ENCODE measurements around the gene ZNF32.

The ZNF32 gene

DNA sequence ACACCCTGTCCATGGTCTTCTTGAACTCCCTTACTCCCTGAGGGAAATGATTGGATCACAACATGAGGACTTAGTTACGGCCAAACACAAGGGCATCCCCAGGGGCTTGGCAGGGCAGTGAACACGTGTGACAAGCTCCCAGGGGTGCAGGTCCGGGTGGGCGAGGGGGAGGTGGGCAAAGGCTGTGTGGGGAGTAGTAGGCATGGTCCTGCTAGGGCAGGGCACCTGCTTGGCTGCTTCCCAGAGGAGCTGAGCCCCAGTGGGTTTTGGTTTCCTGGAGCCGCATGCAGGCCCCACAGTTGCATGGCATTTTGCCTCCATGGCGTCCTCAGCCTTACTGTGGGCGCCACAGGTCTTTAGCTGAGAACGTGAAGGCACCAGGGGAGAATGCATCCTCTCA lies 46.6 kb upstream of the ZNF32 start:
- Histone ChIP-seq H4K91ac (ENCODE audit: low read depth, low read length, poor library complexity) (no peak overlapping the region), H3K79me1 (ENCODE audit: low read depth, low read length) (no peaks in the 10 kb centered on the region), H3K4me3 (ENCODE audit: low read length in 2 of 2) (no peak overlapping the region), H2BK120ac (ENCODE audit: low read depth, low read length) (no peak overlapping the region), H3K14ac (ENCODE audit: low read length) (no peak overlapping the region), H2BK12ac (ENCODE audit: low read length) (no peak overlapping the region), H2AK5ac (ENCODE audit: low read depth, low read length) (no peak overlapping the region), H3K9me3 (replicated peaks in 1 of 2; ENCODE audit: control insufficient read depth in 2 of 2, insufficient read depth in 1 of 2, low read depth in 1 of 2, low read length in 2 of 2) (peaks cover 0 to 3% of the 10 kb centered on the region in 2 donors), H3K4ac (ENCODE audit: low read length) (no peak overlapping the region), H3K4me2 (ENCODE audit: insufficient read depth, low read length, poor library complexity, severe bottlenecking) (no peak overlapping the region), H3K9ac (ENCODE audit: low read depth, low read length, poor library complexity) (no peak overlapping the region), H3K4me1 (ENCODE audit: control insufficient read depth in 2 of 2, insufficient read depth in 1 of 2, low read depth in 1 of 2, low read length in 2 of 2) (peaks cover 0 to 8% of the 10 kb centered on the region in 2 donors), H3K23ac (ENCODE audit: low read depth, low read length, poor library complexity) (no peak overlapping the region), H2AFZ (ENCODE audit: low read length) (no peak overlapping the region), H3K36me3 (replicated peaks in 1 of 2; ENCODE audit: control insufficient read depth in 2 of 2, insufficient read depth in 2 of 2, low read length in 2 of 2) (peaks cover 0 to 3% of the 10 kb centered on the region in 2 donors), H4K8ac (ENCODE audit: low read depth, low read length) (no peak overlapping the region), H3K27ac (replicated peaks; ENCODE audit: low read length) (no peak overlapping the region), H2BK15ac (ENCODE audit: low read length) (no peak overlapping the region), H2BK5ac (ENCODE audit: low read length) (no peak overlapping the region), H3K27me3 (ENCODE audit: control insufficient read depth in 3 of 3, insufficient read depth in 3 of 3, low read depth in 1 of 3, low read length in 3 of 3) (peaks cover 0 to 39% (median 4%) of the 10 kb centered on the region in 3 experiments), H3K18ac (ENCODE audit: low read length) (peak overlapping the region; percentile 42)
- DNase-seq (ENCODE audit: low spot score), result no peak
- WGBS, 2 donors (ENCODE audit: extremely low coverage in 2 of 2, insufficient read length in 2 of 2, insufficient replicate concordance in 1 of 2), result no CpG with 5 or more reads among the region's 8 CpGs

- Histone ChIP-seq H3K4ac (ENCODE audit: low read length) (no peak overlapping the region), H3K4me3 (ENCODE audit: low read length in 2 of 2) (no peak overlapping the region)
These were observed 45.8 kb upstream of the ZNF32 start for GRCh38 chr10:43694526-43694925.

GRCh38 chr10:43693602-43694001 lies 44.9 kb upstream of the ZNF32 start:
- Histone ChIP-seq H3K18ac (ENCODE audit: low read length) (no peak overlapping the region), H3K9ac (ENCODE audit: low read depth, low read length, poor library complexity) (peak overlapping the region; percentile 26), H2BK5ac (ENCODE audit: low read length) (no peak overlapping the region), H3K27me3 (ENCODE audit: control insufficient read depth in 3 of 3, insufficient read depth in 3 of 3, low read depth in 1 of 3, low read length in 3 of 3) (peaks cover 0 to 41% (median 10%) of the 10 kb centered on the region in 3 experiments), H3K4me3 (ENCODE audit: low read length in 2 of 2) (no peak overlapping the region), H2AK5ac (ENCODE audit: low read depth, low read length) (no peak overlapping the region), H4K91ac (ENCODE audit: low read depth, low read length, poor library complexity) (no peak overlapping the region), H2BK15ac (ENCODE audit: low read length) (no peak overlapping the region), H3K36me3 (replicated peaks in 1 of 2; ENCODE audit: control insufficient read depth in 2 of 2, insufficient read depth in 2 of 2, low read length in 2 of 2) (peaks cover 0 to 3% of the 10 kb centered on the region in 2 donors), H3K23ac (ENCODE audit: low read depth, low read length, poor library complexity) (no peak overlapping the region), H3K4me2 (ENCODE audit: insufficient read depth, low read length, poor library complexity, severe bottlenecking) (no peak overlapping the region), H3K9me3 (replicated peaks in 1 of 2; ENCODE audit: control insufficient read depth in 2 of 2, insufficient read depth in 1 of 2, low read depth in 1 of 2, low read length in 2 of 2) (peaks cover 0 to 3% of the 10 kb centered on the region in 2 donors), H3K14ac (ENCODE audit: low read length) (no peak overlapping the region), H3K79me1 (ENCODE audit: low read depth, low read length) (no peaks in the 10 kb centered on the region), H2BK12ac (ENCODE audit: low read length) (no peak overlapping the region), H3K4me1 (ENCODE audit: control insufficient read depth in 2 of 2, insufficient read depth in 1 of 2, low read depth in 1 of 2, low read length in 2 of 2) (peaks cover 2 to 7% of the 10 kb centered on the region in 2 donors), H3K27ac (replicated peaks; ENCODE audit: low read length) (no peak overlapping the region), H3K4ac (ENCODE audit: low read length) (no peak overlapping the region), H2BK120ac (ENCODE audit: low read depth, low read length) (no peak overlapping the region), H2AFZ (ENCODE audit: low read length) (no peak overlapping the region), H4K8ac (ENCODE audit: low read depth, low read length) (no peak overlapping the region)
- WGBS, 2 donors (ENCODE audit: extremely low coverage in 2 of 2, insufficient read length in 2 of 2, insufficient replicate concordance in 1 of 2), result no CpG with 5 or more reads among the region's 3 CpGs
- DNase-seq (ENCODE audit: low spot score), result no peak

More at GRCh38 chr10:43694526-43694925, 45.8 kb upstream of the ZNF32 start:
- H2BK120ac ChIP-seq (ENCODE audit: low read depth, low read length), result no peak overlapping the region
- no peaks in the 10 kb centered on the region for H3K79me1 ChIP-seq (ENCODE audit: low read depth, low read length)
- peaks cover 0 to 3% of the 10 kb centered on the region in 2 donors for H3K36me3 ChIP-seq (replicated peaks in 1 of 2; ENCODE audit: control insufficient read depth in 2 of 2, insufficient read depth in 2 of 2, low read length in 2 of 2)
- no peak overlapping the region for H2BK5ac ChIP-seq (ENCODE audit: low read length)
- H3K4me1 ChIP-seq (ENCODE audit: control insufficient read depth in 2 of 2, insufficient read depth in 1 of 2, low read depth in 1 of 2, low read length in 2 of 2), result peaks cover 2 to 5% of the 10 kb centered on the region in 2 donors
- H4K91ac ChIP-seq (ENCODE audit: low read depth, low read length, poor library complexity), result peak overlapping the region; percentile 60
- H4K8ac ChIP-seq (ENCODE audit: low read depth, low read length), result no peak overlapping the region
- peaks cover 0 to 3% of the 10 kb centered on the region in 2 donors for H3K9me3 ChIP-seq (replicated peaks in 1 of 2; ENCODE audit: control insufficient read depth in 2 of 2, insufficient read depth in 1 of 2, low read depth in 1 of 2, low read length in 2 of 2)
- no peak overlapping the region for H2BK15ac ChIP-seq (ENCODE audit: low read length)
- no peak overlapping the region for H3K27ac ChIP-seq (replicated peaks; ENCODE audit: low read length)
- no peak overlapping the region for H3K4me2 ChIP-seq (ENCODE audit: insufficient read depth, low read length, poor library complexity, severe bottlenecking)
- no peak overlapping the region for H3K9ac ChIP-seq (ENCODE audit: low read depth, low read length, poor library complexity)
- no peak overlapping the region for H3K23ac ChIP-seq (ENCODE audit: low read depth, low read length, poor library complexity)
- H2AFZ ChIP-seq (ENCODE audit: low read length), result no peak overlapping the region
- no peak overlapping the region for H3K14ac ChIP-seq (ENCODE audit: low read length)
- no peak for DNase-seq (ENCODE audit: low spot score)
- peaks cover 0 to 41% (median 4%) of the 10 kb centered on the region in 3 experiments for H3K27me3 ChIP-seq (ENCODE audit: control insufficient read depth in 3 of 3, insufficient read depth in 3 of 3, low read depth in 1 of 3, low read length in 3 of 3)
- H2AK5ac ChIP-seq (ENCODE audit: low read depth, low read length), result no peak overlapping the region
- no peak overlapping the region for H3K18ac ChIP-seq (ENCODE audit: low read length)
- WGBS, 2 donors (ENCODE audit: extremely low coverage in 2 of 2, insufficient read length in 2 of 2, insufficient replicate concordance in 1 of 2), result no CpG with 5 or more reads among the region's 7 CpGs
- no peak overlapping the region for H2BK12ac ChIP-seq (ENCODE audit: low read length)

DNA sequence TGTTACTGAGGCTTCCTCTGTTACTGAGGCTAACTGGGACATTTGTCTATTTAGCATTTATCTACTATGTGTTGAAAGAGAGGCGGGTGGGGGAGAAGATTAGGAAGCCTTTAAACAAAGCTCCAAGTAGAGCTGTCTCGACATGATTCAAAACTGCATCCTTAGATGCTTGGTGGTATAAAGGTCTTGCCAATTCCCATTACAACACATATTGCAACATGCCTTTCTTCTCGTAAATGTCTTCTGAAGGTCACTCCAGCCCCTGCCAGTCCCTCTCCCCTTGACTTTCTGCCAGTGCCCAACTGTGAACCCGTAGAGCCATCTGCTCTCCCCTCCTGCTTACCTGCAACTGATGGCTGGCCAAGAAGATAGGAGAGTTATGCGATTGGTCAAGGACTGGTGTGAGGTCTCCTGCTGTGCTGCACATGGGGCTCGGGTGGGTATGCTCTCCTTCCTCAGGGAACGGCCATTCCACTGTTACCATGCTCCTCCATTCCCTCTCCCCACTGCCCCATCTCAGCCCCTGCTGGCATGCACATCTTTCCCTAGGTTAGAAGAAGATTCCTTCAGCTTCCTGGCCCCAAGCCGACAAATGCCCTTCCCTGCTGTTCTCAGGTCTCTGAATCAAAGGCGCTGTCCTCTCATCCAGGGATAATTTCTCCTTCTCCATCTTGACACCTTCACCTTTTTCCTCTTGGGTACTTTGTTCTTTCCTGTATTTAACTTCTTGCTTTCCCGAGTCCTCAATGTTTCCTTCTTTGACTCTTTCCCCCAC lies 43.6 kb upstream of the ZNF32 start:
- Histone ChIP-seq H2BK15ac (ENCODE audit: low read length) (no peak overlapping the region), H4K91ac (ENCODE audit: low read depth, low read length, poor library complexity) (no peak overlapping the region), H2BK5ac (ENCODE audit: low read length) (no peak overlapping the region), H3K4me3 (ENCODE audit: low read length in 2 of 2) (no peak overlapping the region), H2BK120ac (ENCODE audit: low read depth, low read length) (no peak overlapping the region), H3K4me1 (ENCODE audit: control insufficient read depth in 2 of 2, insufficient read depth in 1 of 2, low read depth in 1 of 2, low read length in 2 of 2) (peaks cover 2 to 7% of the 10 kb centered on the region in 2 donors), H3K18ac (ENCODE audit: low read length) (no peak overlapping the region), H3K23ac (ENCODE audit: low read depth, low read length, poor library complexity) (no peak overlapping the region), H4K8ac (ENCODE audit: low read depth, low read length) (no peak overlapping the region), H3K79me1 (ENCODE audit: low read depth, low read length) (no peaks in the 10 kb centered on the region), H3K4ac (ENCODE audit: low read length) (no peak overlapping the region), H3K4me2 (ENCODE audit: insufficient read depth, low read length, poor library complexity, severe bottlenecking) (no peak overlapping the region), H3K9ac (ENCODE audit: low read depth, low read length, poor library complexity) (no peak overlapping the region), H3K27ac (replicated peaks; ENCODE audit: low read length) (no peak overlapping the region), H2AK5ac (ENCODE audit: low read depth, low read length) (no peak overlapping the region), H3K36me3 (replicated peaks in 1 of 2; ENCODE audit: control insufficient read depth in 2 of 2, insufficient read depth in 2 of 2, low read length in 2 of 2) (peaks cover 0 to 3% of the 10 kb centered on the region in 2 donors), H2BK12ac (ENCODE audit: low read length) (no peak overlapping the region), H3K14ac (ENCODE audit: low read length) (no peak overlapping the region), H3K9me3 (replicated peaks in 1 of 2; ENCODE audit: control insufficient read depth in 2 of 2, insufficient read depth in 1 of 2, low read depth in 1 of 2, low read length in 2 of 2) (peaks cover 0 to 3% of the 10 kb centered on the region in 2 donors), H2AFZ (ENCODE audit: low read length) (no peak overlapping the region), H3K27me3 (ENCODE audit: control insufficient read depth in 3 of 3, insufficient read depth in 3 of 3, low read depth in 1 of 3, low read length in 3 of 3) (peaks cover 0 to 42% (median 10%) of the 10 kb centered on the region in 3 experiments)
- no CpG with 5 or more reads among the region's 10 CpGs for WGBS, 2 donors (ENCODE audit: extremely low coverage in 2 of 2, insufficient read length in 2 of 2, insufficient replicate concordance in 1 of 2)
- no peak for DNase-seq (ENCODE audit: low spot score)

All from neuronal stem cell (in vitro differentiated cells).